Gastrocnemius medialis (tissue), 4 donors: ENCODE results near the gene DMRTA2.

ENCODE experiments used
- CTCF ChIP-seq, 5 experiments: fragments of 450-650 bp in 3 of 5; fragments of 200-600 bp in 2 of 5; sonication (generic) in 2 of 5; IDR thresholded peaks in 4 of 5; conservative IDR thresholded peaks in 1 of 5; 1 replicate in 4 of 5; 2 replicates in 1 of 5; pipeline ENCODE4 v1.5.1; 2016 to 2019; ENCODE audit warnings: antibody characterized with exemption in 5 of 5, mild to moderate bottlenecking in 3 of 5, moderate library complexity in 3 of 5
- POLR2A ChIP-seq, 2 donors: fragments of 450-650 bp; IDR thresholded peaks; one replicate each; pipeline ENCODE4 v1.6.1; 2017; ENCODE audit warnings: antibody characterized with exemption in 2 of 2, mild to moderate bottlenecking in 2 of 2, moderate library complexity in 2 of 2

- no peak for TF ChIP-seq CTCF (IDR thresholded peaks at IDR 0.05 in 4 of 5, conservative IDR thresholded peaks at IDR 0.05 in 1 of 5)
- TF ChIP-seq POLR2A (IDR thresholded peaks at IDR 0.05) = no peak
Measured at GRCh38 chr1:50427086-50427817, 4.0 kb upstream of the DMRTA2 start.
